ENCODE results near the gene DAGLA.

DAGLA gene

GRCh38 chr11:61694946-61695706 is 14.9 kb downstream of the DAGLA start:
- no peaks in the 10 kb centered on the region for H3K9me3 ChIP-seq (ENCODE audit: low read length)
- no peaks in the 10 kb centered on the region for H3K36me3 ChIP-seq (ENCODE audit: insufficient read depth, low read length)
- peak overlapping the region; percentile 69 for H3K9ac ChIP-seq (ENCODE audit: low read length)
- H3K27ac ChIP-seq (ENCODE audit: low read depth, low read length) = peak overlapping the region; percentile 50
- peaks cover 62% of the 10 kb centered on the region for H3K4me1 ChIP-seq (ENCODE audit: insufficient read depth, low read length)
- H3K4me3 ChIP-seq (ENCODE audit: low read depth in 1 of 2, low read length in 2 of 2) = peak overlapping the region in 1 of 2 donors; percentile 46
- no peaks in the 10 kb centered on the region for H3K27me3 ChIP-seq (ENCODE audit: control insufficient read depth in 1 of 2, insufficient read depth in 2 of 2, low read length in 2 of 2)

- Histone ChIP-seq H3K27ac (ENCODE audit: low read depth, low read length) (peak overlapping the region; percentile 50), H3K4me1 (ENCODE audit: insufficient read depth, low read length) (peaks cover 70% of the 10 kb centered on the region), H3K27me3 (ENCODE audit: control insufficient read depth in 1 of 2, insufficient read depth in 2 of 2, low read length in 2 of 2) (no peaks in the 10 kb centered on the region), H3K9ac (ENCODE audit: low read length) (peak overlapping the region; percentile 69), H3K9me3 (ENCODE audit: low read length) (no peaks in the 10 kb centered on the region), H3K4me3 (ENCODE audit: low read depth in 1 of 2, low read length in 2 of 2) (peak overlapping the region in 1 of 2 donors; percentile 46), H3K36me3 (ENCODE audit: insufficient read depth, low read length) (no peaks in the 10 kb centered on the region)
Measured at GRCh38 chr11:61695917-61696316, 15.7 kb downstream of the DAGLA start.

GRCh38 chr11:61696602-61697001 is 16.4 kb downstream of the DAGLA start:
- Histone ChIP-seq H3K36me3 (ENCODE audit: insufficient read depth, low read length) (no peaks in the 10 kb centered on the region), H3K4me3 (ENCODE audit: low read depth in 1 of 2, low read length in 2 of 2) (no peak overlapping the region), H3K9me3 (ENCODE audit: low read length) (no peaks in the 10 kb centered on the region), H3K4me1 (ENCODE audit: insufficient read depth, low read length) (peaks cover 74% of the 10 kb centered on the region), H3K9ac (ENCODE audit: low read length) (no peak overlapping the region), H3K27ac (ENCODE audit: low read depth, low read length) (no peak overlapping the region), H3K27me3 (ENCODE audit: control insufficient read depth in 1 of 2, insufficient read depth in 2 of 2, low read length in 2 of 2) (no peaks in the 10 kb centered on the region)

- Histone ChIP-seq H3K4me1 (ENCODE audit: insufficient read depth, low read length) (peaks cover 74% of the 10 kb centered on the region), H3K9ac (ENCODE audit: low read length) (no peak overlapping the region), H3K4me3 (ENCODE audit: low read depth in 1 of 2, low read length in 2 of 2) (no peak overlapping the region), H3K27ac (ENCODE audit: low read depth, low read length) (no peak overlapping the region), H3K27me3 (ENCODE audit: control insufficient read depth in 1 of 2, insufficient read depth in 2 of 2, low read length in 2 of 2) (no peaks in the 10 kb centered on the region), H3K36me3 (ENCODE audit: insufficient read depth, low read length) (no peaks in the 10 kb centered on the region), H3K9me3 (ENCODE audit: low read length) (no peaks in the 10 kb centered on the region)
Measured at GRCh38 chr11:61697078-61697502, 16.9 kb downstream of the DAGLA start.

- Histone ChIP-seq H3K27ac (ENCODE audit: low read depth, low read length) (peak overlapping the region; percentile 12), H3K9me3 (ENCODE audit: low read length) (no peaks in the 10 kb centered on the region), H3K27me3 (ENCODE audit: control insufficient read depth in 1 of 2, insufficient read depth in 2 of 2, low read length in 2 of 2) (no peaks in the 10 kb centered on the region), H3K9ac (ENCODE audit: low read length) (no peak overlapping the region), H3K36me3 (ENCODE audit: insufficient read depth, low read length) (no peaks in the 10 kb centered on the region), H3K4me1 (ENCODE audit: insufficient read depth, low read length) (peaks cover 74% of the 10 kb centered on the region), H3K4me3 (ENCODE audit: low read depth in 1 of 2, low read length in 2 of 2) (no peak overlapping the region)
Measured at GRCh38 chr11:61697764-61698163, 17.6 kb downstream of the DAGLA start.

GRCh38 chr11:61698173-61698948 is 18.2 kb downstream of the DAGLA start:
- Histone ChIP-seq H3K9ac (ENCODE audit: low read length) (no peak overlapping the region), H3K9me3 (ENCODE audit: low read length) (no peaks in the 10 kb centered on the region), H3K27me3 (ENCODE audit: control insufficient read depth in 1 of 2, insufficient read depth in 2 of 2, low read length in 2 of 2) (no peaks in the 10 kb centered on the region), H3K27ac (ENCODE audit: low read depth, low read length) (no peak overlapping the region), H3K4me1 (ENCODE audit: insufficient read depth, low read length) (peaks cover 74% of the 10 kb centered on the region), H3K4me3 (ENCODE audit: low read depth in 1 of 2, low read length in 2 of 2) (no peak overlapping the region), H3K36me3 (ENCODE audit: insufficient read depth, low read length) (no peaks in the 10 kb centered on the region)

- Histone ChIP-seq H3K27ac (ENCODE audit: low read depth, low read length) (peak overlapping the region; percentile 72), H3K27me3 (ENCODE audit: control insufficient read depth in 1 of 2, insufficient read depth in 2 of 2, low read length in 2 of 2) (no peaks in the 10 kb centered on the region), H3K4me1 (ENCODE audit: insufficient read depth, low read length) (peaks cover 61% of the 10 kb centered on the region), H3K9ac (ENCODE audit: low read length) (no peak overlapping the region), H3K9me3 (ENCODE audit: low read length) (no peaks in the 10 kb centered on the region), H3K36me3 (ENCODE audit: insufficient read depth, low read length) (no peaks in the 10 kb centered on the region), H3K4me3 (ENCODE audit: low read depth in 1 of 2, low read length in 2 of 2) (no peak overlapping the region)
Measured at GRCh38 chr11:61699737-61700160, 19.6 kb downstream of the DAGLA start.

GRCh38 chr11:61700212-61700611 is 20.0 kb downstream of the DAGLA start:
- Histone ChIP-seq H3K27me3 (ENCODE audit: control insufficient read depth in 1 of 2, insufficient read depth in 2 of 2, low read length in 2 of 2) (no peaks in the 10 kb centered on the region), H3K27ac (ENCODE audit: low read depth, low read length) (peak overlapping the region; percentile 57), H3K4me1 (ENCODE audit: insufficient read depth, low read length) (peaks cover 57% of the 10 kb centered on the region), H3K9ac (ENCODE audit: low read length) (no peak overlapping the region), H3K36me3 (ENCODE audit: insufficient read depth, low read length) (no peaks in the 10 kb centered on the region), H3K4me3 (ENCODE audit: low read depth in 1 of 2, low read length in 2 of 2) (no peak overlapping the region), H3K9me3 (ENCODE audit: low read length) (no peaks in the 10 kb centered on the region)

- Histone ChIP-seq H3K4me3 (ENCODE audit: low read depth in 1 of 2, low read length in 2 of 2) (no peak overlapping the region), H3K9ac (ENCODE audit: low read length) (no peak overlapping the region), H3K36me3 (ENCODE audit: insufficient read depth, low read length) (no peaks in the 10 kb centered on the region), H3K4me1 (ENCODE audit: insufficient read depth, low read length) (peaks cover 52% of the 10 kb centered on the region), H3K9me3 (ENCODE audit: low read length) (no peaks in the 10 kb centered on the region), H3K27ac (ENCODE audit: low read depth, low read length) (peak overlapping the region; percentile 57), H3K27me3 (ENCODE audit: control insufficient read depth in 1 of 2, insufficient read depth in 2 of 2, low read length in 2 of 2) (no peaks in the 10 kb centered on the region)
Measured at GRCh38 chr11:61700720-61701119, 20.5 kb downstream of the DAGLA start.

GRCh38 chr11:61701242-61701886 is 21.2 kb downstream of the DAGLA start:
- H3K27ac ChIP-seq (ENCODE audit: low read depth, low read length) = peak overlapping the region; percentile 57
- no peak overlapping the region for H3K9ac ChIP-seq (ENCODE audit: low read length)
- peaks cover 46% of the 10 kb centered on the region for H3K4me1 ChIP-seq (ENCODE audit: insufficient read depth, low read length)
- no peaks in the 10 kb centered on the region for H3K9me3 ChIP-seq (ENCODE audit: low read length)
- H3K27me3 ChIP-seq (ENCODE audit: control insufficient read depth in 1 of 2, insufficient read depth in 2 of 2, low read length in 2 of 2) = no peaks in the 10 kb centered on the region
- no peaks in the 10 kb centered on the region for H3K36me3 ChIP-seq (ENCODE audit: insufficient read depth, low read length)
- H3K4me3 ChIP-seq (ENCODE audit: low read depth in 1 of 2, low read length in 2 of 2) = no peak overlapping the region

GRCh38 chr11:61702701-61703312 is 22.6 kb downstream of the DAGLA start:
- Histone ChIP-seq H3K4me1 (ENCODE audit: insufficient read depth, low read length) (peaks cover 35% of the 10 kb centered on the region), H3K27ac (ENCODE audit: low read depth, low read length) (no peak overlapping the region), H3K27me3 (ENCODE audit: control insufficient read depth in 1 of 2, insufficient read depth in 2 of 2, low read length in 2 of 2) (no peaks in the 10 kb centered on the region), H3K36me3 (ENCODE audit: insufficient read depth, low read length) (no peaks in the 10 kb centered on the region), H3K9ac (ENCODE audit: low read length) (no peak overlapping the region), H3K4me3 (ENCODE audit: low read depth in 1 of 2, low read length in 2 of 2) (no peak overlapping the region), H3K9me3 (ENCODE audit: low read length) (no peaks in the 10 kb centered on the region)

All from muscle layer of colon (tissue), 2 donors.